ENCODE data around the gene COX6B2. TPM values are rescaled to one million over a fixed set of nuclear protein-coding genes. Genes with fewer than 3 reads are reported as not detected.

Gene COX6B2
- polyA plus RNA-seq, 3 donors = 0.36 TPM; not detected in 2

- Histone ChIP-seq H3K27ac (ENCODE audit: low read depth in 1 of 2, low read length in 2 of 2) (no peak overlapping the region), H3K4me1 (ENCODE audit: control insufficient read depth in 1 of 2, insufficient read depth in 2 of 2, low read length in 2 of 2) (peaks cover 2 to 6% of the 10 kb centered on the region in 2 donors), H3K36me3 (replicated peaks in 1 of 2; ENCODE audit: control insufficient read depth in 1 of 2, insufficient read depth in 2 of 2, low read length in 2 of 2) (peaks cover 11 to 15% of the 10 kb centered on the region in 2 donors), H3K9ac (ENCODE audit: insufficient read depth, low read length, poor library complexity, severe bottlenecking) (no peak overlapping the region), H4K20me1 (ENCODE audit: insufficient read depth, low read length) (peaks cover 2% of the 10 kb centered on the region), H3K4me2 (replicated peaks; ENCODE audit: extremely low read depth, low read length, poor library complexity, severe bottlenecking) (no peak overlapping the region), H3K79me2 (ENCODE audit: insufficient read depth, low read length) (no peaks in the 10 kb centered on the region), H3K27me3 (ENCODE audit: control insufficient read depth in 2 of 2, insufficient read depth in 2 of 2, low read length in 2 of 2) (peaks cover 0 to 7% of the 10 kb centered on the region in 2 donors), H2AFZ (ENCODE audit: insufficient read depth, low read depth, low read length, poor library complexity, severe bottlenecking) (no peak overlapping the region), H3K9me3 (replicated peaks in 1 of 2; ENCODE audit: control insufficient read depth in 1 of 2, insufficient read depth in 1 of 2, low read length in 2 of 2) (no peaks in the 10 kb centered on the region), H3K4me3 (replicated peaks in 1 of 3; ENCODE audit: low read depth in 2 of 3, low read length in 3 of 3) (no peak overlapping the region)
- Mint-ChIP-seq H3K27ac (no peak overlapping the region), H3K4me1 (peaks cover 12% of the 10 kb centered on the region), H3K4me3 (no peak overlapping the region), H3K36me3 (peaks cover 17 to 23% of the 10 kb centered on the region in 2 donors), H3K9me3 (no peaks in the 10 kb centered on the region), H3K27me3 (ENCODE audit: low read depth in 3 of 3) (peaks cover 4 to 12% (median 12%) of the 10 kb centered on the region in 3 donors)
- intact Hi-C loops (cut with micrococcal nuclease) = no loop called here
- WGBS (ENCODE audit: insufficient coverage) = 95% methylated on average over 27 of the region's 41 CpGs
- TF ChIP-seq CTCF (IDR thresholded peaks at IDR 0.05) = no peak
- DNase-seq = no peak
Observed at GRCh38 chr19:55346725-55347441, 7.6 kb downstream of the COX6B2 start.

- intact Hi-C loops (cut with micrococcal nuclease) = no loop called here
- H3K4me3 ChIP-seq (replicated peaks in 1 of 3; ENCODE audit: low read depth in 2 of 3, low read length in 3 of 3) = no peak overlapping the region
- H3K4me3 Mint-ChIP-seq = no peak overlapping the region
- no peak overlapping the region for H3K27ac ChIP-seq (ENCODE audit: low read depth in 1 of 2, low read length in 2 of 2)
- H3K36me3 Mint-ChIP-seq = peaks cover 17 to 29% of the 10 kb centered on the region in 2 donors
- H3K4me1 ChIP-seq (ENCODE audit: control insufficient read depth in 1 of 2, insufficient read depth in 2 of 2, low read length in 2 of 2) = peaks cover 8 to 11% of the 10 kb centered on the region in 2 donors
- H3K9ac ChIP-seq (ENCODE audit: insufficient read depth, low read length, poor library complexity, severe bottlenecking) = no peak overlapping the region
- H3K27me3 ChIP-seq (ENCODE audit: control insufficient read depth in 2 of 2, insufficient read depth in 2 of 2, low read length in 2 of 2) = no peaks in the 10 kb centered on the region
- peaks cover 7% of the 10 kb centered on the region for H4K20me1 ChIP-seq (ENCODE audit: insufficient read depth, low read length)
- WGBS (ENCODE audit: insufficient coverage) = 95% methylated on average over 43 of the region's 43 CpGs
- no peak overlapping the region for H3K4me2 ChIP-seq (replicated peaks; ENCODE audit: extremely low read depth, low read length, poor library complexity, severe bottlenecking)
- no peak for DNase-seq
- H3K9me3 ChIP-seq (replicated peaks in 1 of 2; ENCODE audit: control insufficient read depth in 1 of 2, insufficient read depth in 1 of 2, low read length in 2 of 2) = no peaks in the 10 kb centered on the region
- peak overlapping the region in 1 of 7 donors; percentile 50 for H3K27ac Mint-ChIP-seq
- no peak overlapping the region for H2AFZ ChIP-seq (ENCODE audit: insufficient read depth, low read depth, low read length, poor library complexity, severe bottlenecking)
- peaks cover under 1% of the 10 kb centered on the region for H3K79me2 ChIP-seq (ENCODE audit: insufficient read depth, low read length)
- peaks cover 11 to 15% of the 10 kb centered on the region in 2 donors for H3K36me3 ChIP-seq (replicated peaks in 1 of 2; ENCODE audit: control insufficient read depth in 1 of 2, insufficient read depth in 2 of 2, low read length in 2 of 2)
- peaks cover 9% of the 10 kb centered on the region for H3K4me1 Mint-ChIP-seq
- H3K9me3 Mint-ChIP-seq = no peaks in the 10 kb centered on the region
- TF ChIP-seq CTCF (IDR thresholded peaks at IDR 0.05) = no peak
- peaks cover 0 to 7% (median 4%) of the 10 kb centered on the region in 3 donors for H3K27me3 Mint-ChIP-seq (ENCODE audit: low read depth in 3 of 3)
Observed at GRCh38 chr19:55345818-55346724, 8.4 kb downstream of the COX6B2 start.
